Keratinocyte (primary cell): Measurements from ENCODE around the gene ASCL4. TPM values are rescaled to one million over a fixed set of nuclear protein-coding genes. Genes with fewer than 3 reads are reported as not detected.

Source experiments
- DNase-seq: peaks from one replicate; pipeline ENCODE4 v3.0.0-alpha.2; 2011; ENCODE audit warnings: low read depth, missing footprints, low spot score
- FAIRE-seq: peaks from 2 replicates; lab custom pipeline; 2011; peaks lifted over from hg19 to GRCh38; lab: Jason Lieb, UNC
- H2AFZ ChIP-seq: 2 replicates; pipeline ENCODE4 v1.6.0; 2012; ENCODE audit warnings: low read length, control low read depth, inconsistent platforms; ENCODE audit not compliant: control insufficient read depth
- H3K27ac ChIP-seq: 2 replicates; pipeline ENCODE4 v1.5.1; 2011; ENCODE audit warnings: low read length; ENCODE audit not compliant: control insufficient read depth, insufficient read depth
- H3K27me3 ChIP-seq: 3 replicates; pipeline ENCODE4 v1.6.0; 2011; ENCODE audit warnings: low read length; ENCODE audit not compliant: control insufficient read depth, insufficient read depth; ENCODE audit errors: extremely low read depth
- H3K36me3 ChIP-seq, 2 experiments: 2 replicates in 1 of 2; 3 replicates in 1 of 2; pipeline ENCODE4 v1.5.1; 2011; ENCODE audit warnings: low read length in 2 of 2, mild to moderate bottlenecking in 1 of 2; ENCODE audit not compliant: control insufficient read depth in 2 of 2, insufficient read depth in 2 of 2; ENCODE audit errors: extremely low read depth in 1 of 2
- H3K4me1 ChIP-seq: 3 replicates; pipeline ENCODE4 v1.5.1; 2011; ENCODE audit warnings: low read length; ENCODE audit not compliant: control insufficient read depth, insufficient read depth; ENCODE audit errors: extremely low read depth
- H3K4me2 ChIP-seq: 3 replicates; pipeline ENCODE4 v1.6.0; 2011; ENCODE audit warnings: low read depth, low read length; ENCODE audit not compliant: control insufficient read depth, insufficient read depth; ENCODE audit errors: extremely low read depth
- H3K4me3 ChIP-seq, 3 experiments: fragments of 200-600 bp in 1 of 3; sonication (generic) in 1 of 3; 2 replicates in 2 of 3; 3 replicates in 1 of 3; pipeline ENCODE4 v1.5.1; 2011 to 2016; ENCODE audit warnings: low read length in 3 of 3, mild to moderate bottlenecking in 3 of 3, control low read depth in 2 of 3, inconsistent platforms in 1 of 3, low read depth in 1 of 3, mixed read lengths in 1 of 3, mixed run types in 1 of 3, moderate library complexity in 1 of 3; ENCODE audit not compliant: control insufficient read depth in 2 of 3, insufficient read depth in 2 of 3; ENCODE audit errors: extremely low read depth in 1 of 3
- H3K79me2 ChIP-seq: 2 replicates; pipeline ENCODE4 v1.6.0; 2012; ENCODE audit warnings: low read length; ENCODE audit not compliant: control insufficient read depth, insufficient read depth
- H3K9ac ChIP-seq: 3 replicates; pipeline ENCODE4 v1.6.0; 2011; ENCODE audit warnings: low read length; ENCODE audit not compliant: control insufficient read depth, insufficient read depth; ENCODE audit errors: extremely low read depth
- H3K9me1 ChIP-seq: 3 replicates; pipeline ENCODE4 v1.6.0; 2011; ENCODE audit warnings: low read length; ENCODE audit not compliant: control insufficient read depth, insufficient read depth; ENCODE audit errors: extremely low read depth
- H3K9me3 ChIP-seq: 2 replicates; pipeline ENCODE4 v1.5.1; 2012; ENCODE audit warnings: low read depth, low read length; ENCODE audit not compliant: control insufficient read depth
- H4K20me1 ChIP-seq: 3 replicates; pipeline ENCODE4 v1.6.0; 2011; ENCODE audit warnings: low read length; ENCODE audit not compliant: control insufficient read depth, insufficient read depth; ENCODE audit errors: extremely low read depth
- CTCF ChIP-seq, 3 experiments: IDR thresholded peaks in 1 of 3; conservative IDR thresholded peaks in 1 of 3; optimal IDR thresholded peaks in 1 of 3; 2 replicates in 2 of 3; 3 replicates in 1 of 3; pipeline versions ENCODE3 to v1.5.1; 2011; ENCODE audit warnings: low read length in 3 of 3, mild to moderate bottlenecking in 3 of 3, moderate library complexity in 2 of 3, control low read depth in 1 of 3, inconsistent platforms in 1 of 3; ENCODE audit not compliant: insufficient read depth in 2 of 3; ENCODE audit errors: extremely low read depth in 1 of 3
- EZH2 ChIP-seq: IDR thresholded peaks from one replicate; pipeline ENCODE4 v1.6.1; 2012; ENCODE audit warnings: inconsistent platforms, mild to moderate bottlenecking, low read length, moderate library complexity
- dilution Hi-C: fragments of 300-500 bp; cut with MboI; formaldehyde crosslinking; loops from one replicate; pipeline ENCODE4 v1.7.0; 2020; ENCODE audit warnings: low sequenced_read_pairs; ENCODE audit not compliant: extremely low pct_ligation_motif_present
- polyA plus RNA-seq, 5 experiments: library from polyadenylated mRNA; depleted of rRNA in 3 of 5; stranded (reverse) in 3 of 5; stranded (forward) in 1 of 5; unstranded in 1 of 5; fragments of >200 nt; gene quantifications; 1 replicate in 1 of 5; 2 replicates in 3 of 5; 3 replicates in 1 of 5; pipeline versions ENCODE4 v1.2.1 to v1.2.3, GENCODE V29; 2011 to 2012; ENCODE audit warnings: missing spikeins in 2 of 5, low read depth in 1 of 5, low replicate concordance in 1 of 5

Gene ASCL4
- polyA plus RNA-seq, 1 donor (not counting 4 experiments of a cell fraction or from before 2014, with no cell fraction given) = not detected

DNA sequence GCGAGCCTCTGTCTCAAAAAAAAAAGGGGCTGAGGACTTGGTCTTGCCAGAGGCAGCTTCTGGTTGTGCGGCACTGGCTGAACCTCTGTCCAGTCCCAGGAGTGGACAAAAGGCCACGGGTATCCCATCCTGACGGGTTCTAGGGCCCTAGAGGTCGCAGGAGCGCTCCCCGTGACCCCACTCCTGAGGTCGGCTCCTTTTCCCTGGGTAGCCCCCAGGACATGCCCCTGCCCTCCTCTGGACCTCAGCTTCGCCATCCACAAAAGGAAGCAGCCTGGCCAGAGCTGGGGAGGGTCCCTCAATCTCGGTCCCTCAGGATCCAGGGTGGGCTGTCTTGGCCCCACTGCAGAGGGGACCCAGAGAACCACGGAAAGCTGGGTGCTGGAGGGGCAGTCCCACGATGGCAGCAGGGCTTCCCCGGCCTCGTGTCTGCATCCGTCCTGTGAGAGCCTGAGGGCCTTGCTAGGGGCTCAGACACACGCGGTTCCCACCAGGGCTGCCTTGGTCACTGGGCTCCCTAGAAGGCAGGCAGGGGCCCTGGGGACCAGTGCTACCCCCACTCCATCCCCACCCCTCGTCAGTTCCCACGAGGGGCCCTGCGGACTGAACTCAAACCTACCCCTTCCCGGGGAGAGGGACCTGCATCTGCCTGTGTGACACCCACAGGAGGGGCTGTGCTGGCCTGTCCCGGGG is 31.1 kb downstream of the ASCL4 start:
- no peak overlapping the region for H3K27ac ChIP-seq
- DNase-seq (no peak), FAIRE-seq (no peak)
- H3K4me1 ChIP-seq = no peaks in the 10 kb centered on the region
- H3K4me2 ChIP-seq = no peak overlapping the region
- H3K9ac ChIP-seq = no peak overlapping the region
- no peaks in the 10 kb centered on the region for H3K9me3 ChIP-seq
- TF ChIP-seq CTCF (optimal IDR thresholded peaks at IDR 0.05 in 1 of 3, IDR thresholded peaks at IDR 0.05 in 1 of 3, conservative IDR thresholded peaks at IDR 0.05 in 1 of 3; ENCODE audit: extremely low read depth in 1 of 3, insufficient read depth in 2 of 3, low read length in 3 of 3) (no peak), EZH2 (no peak)
- H2AFZ ChIP-seq = no peak overlapping the region
- dilution Hi-C loops = no loop called here
- no peaks in the 10 kb centered on the region for H3K36me3 ChIP-seq
- H4K20me1 ChIP-seq = no peaks in the 10 kb centered on the region
- no peaks in the 10 kb centered on the region for H3K9me1 ChIP-seq
- no peak overlapping the region for H3K4me3 ChIP-seq
- no peaks in the 10 kb centered on the region for H3K79me2 ChIP-seq
- H3K27me3 ChIP-seq = no peaks in the 10 kb centered on the region

DNA sequence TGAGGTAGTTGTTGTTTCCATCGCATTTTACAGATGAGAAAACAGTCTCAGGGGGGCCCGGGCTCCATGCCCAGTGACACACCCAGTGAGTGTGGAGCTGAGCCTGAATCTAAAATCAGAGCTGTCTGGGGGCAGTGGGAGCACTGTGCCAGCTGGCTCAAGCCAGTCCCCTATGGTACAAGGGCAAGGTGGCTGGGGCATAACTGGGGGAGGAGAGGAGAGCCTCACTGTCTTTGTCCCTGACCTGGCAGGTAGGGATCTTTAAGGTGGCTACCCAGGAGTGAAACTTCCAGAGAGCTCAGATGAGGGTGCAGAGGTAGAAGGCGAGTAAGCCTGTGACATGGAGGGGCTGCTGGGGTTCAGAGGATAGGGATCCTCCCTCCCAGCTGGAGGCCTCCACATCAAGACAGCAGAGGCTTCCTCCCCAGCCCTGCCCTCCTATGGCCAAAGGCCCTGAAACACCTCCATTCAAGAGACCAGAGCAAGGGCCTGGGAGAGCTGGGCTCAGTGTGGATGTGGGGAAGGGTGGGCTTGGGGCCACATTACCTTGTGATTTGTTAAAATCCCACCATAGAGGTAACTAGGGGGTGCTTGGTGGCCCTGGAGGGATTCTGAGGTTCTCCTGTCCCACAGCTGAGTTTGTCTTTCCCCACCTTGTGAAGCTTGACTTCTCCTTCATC is 33.1 kb downstream of the ASCL4 start:
- no peaks in the 10 kb centered on the region for H3K79me2 ChIP-seq
- no peak for DNase-seq
- H3K4me1 ChIP-seq = no peaks in the 10 kb centered on the region
- H3K36me3 ChIP-seq = no peaks in the 10 kb centered on the region
- FAIRE-seq = no peak
- H2AFZ ChIP-seq = no peak overlapping the region
- H3K27me3 ChIP-seq = no peaks in the 10 kb centered on the region
- no peak overlapping the region for H3K9ac ChIP-seq
- H3K9me3 ChIP-seq = no peaks in the 10 kb centered on the region
- H3K9me1 ChIP-seq = no peaks in the 10 kb centered on the region
- dilution Hi-C loops = no loop called here
- H3K27ac ChIP-seq = no peak overlapping the region
- no peak overlapping the region for H3K4me3 ChIP-seq
- H3K4me2 ChIP-seq = no peak overlapping the region
- TF ChIP-seq CTCF (optimal IDR thresholded peaks at IDR 0.05 in 1 of 3, IDR thresholded peaks at IDR 0.05 in 1 of 3, conservative IDR thresholded peaks at IDR 0.05 in 1 of 3; ENCODE audit: extremely low read depth in 1 of 3, insufficient read depth in 2 of 3, low read length in 3 of 3) (no peak), EZH2 (no peak)
- no peaks in the 10 kb centered on the region for H4K20me1 ChIP-seq
